ENCODE measurements around the gene MAST2. TPM values are rescaled to one million over a fixed set of nuclear protein-coding genes. Genes with fewer than 3 reads are reported as not detected.

Gene MAST2
- total and polyA plus RNA-seq, 2 donors (not counting 3 experiments of a cell fraction or from before 2014, with no cell fraction given): 25.0 to 41.2 TPM

DNA sequence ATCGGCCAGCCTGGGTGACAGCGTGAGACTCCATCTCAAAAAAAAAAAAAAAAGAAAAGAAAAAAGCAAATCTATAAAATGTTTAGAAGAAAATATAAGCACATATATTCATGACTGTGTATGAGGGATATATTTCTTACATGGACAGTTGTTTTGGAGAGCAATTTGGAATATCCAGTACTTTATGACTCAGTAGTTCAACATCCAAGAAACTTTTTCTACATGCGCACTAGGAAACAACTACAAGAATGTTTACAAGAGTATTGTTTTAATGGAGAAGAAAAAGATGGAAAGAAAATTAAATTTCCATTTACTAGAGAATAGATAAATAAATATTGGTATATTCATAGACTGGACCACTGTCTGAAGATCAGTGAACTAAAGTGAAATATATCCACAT lies 77.5 kb downstream of the MAST2 start:
- Histone ChIP-seq H3K27me3 (ENCODE audit: control insufficient read depth in 2 of 2, insufficient read depth in 2 of 2, low read length in 2 of 2) (no peaks in the 10 kb centered on the region), H3K27ac (ENCODE audit: insufficient read depth, low read depth, low read length) (no peak overlapping the region), H3K9me1 (replicated peaks; ENCODE audit: control insufficient read depth, extremely low read depth, insufficient read depth, low read length) (no peaks in the 10 kb centered on the region), H3K4me2 (ENCODE audit: insufficient read depth, low read length) (no peak overlapping the region), H2AFZ (ENCODE audit: low read depth, low read length) (no peak overlapping the region), H3K79me2 (ENCODE audit: control insufficient read depth, insufficient read depth, low read length) (peaks cover 9% of the 10 kb centered on the region), H3K4me3 (replicated peaks in 1 of 3; ENCODE audit: insufficient read depth in 1 of 3, low read depth in 1 of 3, low read length in 3 of 3) (no peak overlapping the region), H3K36me3 (ENCODE audit: control insufficient read depth in 2 of 2, extremely low read depth in 1 of 2, insufficient read depth in 2 of 2, low read length in 2 of 2) (no peaks in the 10 kb centered on the region), H3K9ac (replicated peaks; ENCODE audit: extremely low read depth, insufficient read depth, low read length) (no peak overlapping the region), H3K4me1 (ENCODE audit: control insufficient read depth, extremely low read depth, insufficient read depth, low read length) (peaks cover 3% of the 10 kb centered on the region), H3K9me3 (replicated peaks; ENCODE audit: control insufficient read depth, insufficient read depth, low read length) (no peaks in the 10 kb centered on the region), H4K20me1 (replicated peaks; ENCODE audit: control insufficient read depth, extremely low read depth, insufficient read depth, low read length) (no peaks in the 10 kb centered on the region)
- POLR2A ChIA-PET: no interaction called here
- BruUV-seq (replicated peaks): no TSS peak
- intact Hi-C loops (cut with micrococcal nuclease) (loop anchor here (1.0 to 5.0 kb wide), 5 partner anchors 129 to 369 kb away; partner anchors contain the start of genes GPBP1L1, IPP, NASP and TMEM69), dilution Hi-C loops (cut with MboI; ENCODE audit: extremely low pct_ligation_motif_present, low sequenced_read_pairs) (no loop called here)
- FAIRE-seq (no peak), DNase-seq (ENCODE audit: low read depth, low spot score) (no peak)
- CTCF ChIA-PET: interaction anchor here (0.6 to 1.5 kb wide), 3 partner anchors 230 to 360 kb away, joined by 3 to 4 read pairs (median 3); no protein-coding TSS in a partner anchor
- TF ChIP-seq, protein P1, sequence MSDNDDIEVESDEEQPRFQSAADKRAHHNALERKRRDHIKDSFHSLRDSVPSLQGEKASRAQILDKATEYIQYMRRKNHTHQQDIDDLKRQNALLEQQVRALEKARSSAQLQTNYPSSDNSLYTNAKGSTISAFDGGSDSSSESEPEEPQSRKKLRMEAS (IDR thresholded peaks at IDR 0.05; ENCODE audit: insufficient read depth, insufficient read length): no peak
- no peak for TF ChIP-seq MYC (IDR thresholded peaks at IDR 0.05; ENCODE audit: low read depth, low read length)
- TF ChIP-seq FOS (IDR thresholded peaks at IDR 0.05; ENCODE audit: borderline replicate concordance, insufficient read depth, low read length): no peak
- no peak for TF ChIP-seq GATA2 (IDR thresholded peaks at IDR 0.05; ENCODE audit: insufficient read depth, insufficient read length, low read depth, low read length)
- no peak for TF ChIP-seq JUN (IDR thresholded peaks at IDR 0.05; ENCODE audit: borderline replicate concordance, insufficient read depth, insufficient read length, low read depth)
- TF ChIP-seq, protein P2, sequence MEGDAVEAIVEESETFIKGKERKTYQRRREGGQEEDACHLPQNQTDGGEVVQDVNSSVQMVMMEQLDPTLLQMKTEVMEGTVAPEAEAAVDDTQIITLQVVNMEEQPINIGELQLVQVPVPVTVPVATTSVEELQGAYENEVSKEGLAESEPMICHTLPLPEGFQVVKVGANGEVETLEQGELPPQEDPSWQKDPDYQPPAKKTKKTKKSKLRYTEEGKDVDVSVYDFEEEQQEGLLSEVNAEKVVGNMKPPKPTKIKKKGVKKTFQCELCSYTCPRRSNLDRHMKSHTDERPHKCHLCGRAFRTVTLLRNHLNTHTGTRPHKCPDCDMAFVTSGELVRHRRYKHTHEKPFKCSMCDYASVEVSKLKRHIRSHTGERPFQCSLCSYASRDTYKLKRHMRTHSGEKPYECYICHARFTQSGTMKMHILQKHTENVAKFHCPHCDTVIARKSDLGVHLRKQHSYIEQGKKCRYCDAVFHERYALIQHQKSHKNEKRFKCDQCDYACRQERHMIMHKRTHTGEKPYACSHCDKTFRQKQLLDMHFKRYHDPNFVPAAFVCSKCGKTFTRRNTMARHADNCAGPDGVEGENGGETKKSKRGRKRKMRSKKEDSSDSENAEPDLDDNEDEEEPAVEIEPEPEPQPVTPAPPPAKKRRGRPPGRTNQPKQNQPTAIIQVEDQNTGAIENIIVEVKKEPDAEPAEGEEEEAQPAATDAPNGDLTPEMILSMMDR (IDR thresholded peaks at IDR 0.05; ENCODE audit: extremely low read depth in 1 of 2, insufficient read depth in 1 of 2, low read depth in 1 of 2, low read length in 2 of 2): no peak

Measured in endothelial cell of umbilical vein (primary cell).